ENCODE results near the gene ST8SIA6. TPM values are rescaled to one million over a fixed set of nuclear protein-coding genes. Genes with fewer than 3 reads are reported as not detected.

ST8SIA6 gene
- total and polyA plus RNA-seq, 2 experiments from 2014 or later, result 0.79 TPM; not detected in 1

- no peak overlapping the region for H3K4me3 ChIP-seq
- TF ChIP-seq, protein P1, sequence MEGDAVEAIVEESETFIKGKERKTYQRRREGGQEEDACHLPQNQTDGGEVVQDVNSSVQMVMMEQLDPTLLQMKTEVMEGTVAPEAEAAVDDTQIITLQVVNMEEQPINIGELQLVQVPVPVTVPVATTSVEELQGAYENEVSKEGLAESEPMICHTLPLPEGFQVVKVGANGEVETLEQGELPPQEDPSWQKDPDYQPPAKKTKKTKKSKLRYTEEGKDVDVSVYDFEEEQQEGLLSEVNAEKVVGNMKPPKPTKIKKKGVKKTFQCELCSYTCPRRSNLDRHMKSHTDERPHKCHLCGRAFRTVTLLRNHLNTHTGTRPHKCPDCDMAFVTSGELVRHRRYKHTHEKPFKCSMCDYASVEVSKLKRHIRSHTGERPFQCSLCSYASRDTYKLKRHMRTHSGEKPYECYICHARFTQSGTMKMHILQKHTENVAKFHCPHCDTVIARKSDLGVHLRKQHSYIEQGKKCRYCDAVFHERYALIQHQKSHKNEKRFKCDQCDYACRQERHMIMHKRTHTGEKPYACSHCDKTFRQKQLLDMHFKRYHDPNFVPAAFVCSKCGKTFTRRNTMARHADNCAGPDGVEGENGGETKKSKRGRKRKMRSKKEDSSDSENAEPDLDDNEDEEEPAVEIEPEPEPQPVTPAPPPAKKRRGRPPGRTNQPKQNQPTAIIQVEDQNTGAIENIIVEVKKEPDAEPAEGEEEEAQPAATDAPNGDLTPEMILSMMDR (IDR thresholded peaks at IDR 0.05; ENCODE audit: low read depth, low read length), result no peak
- no peaks in the 10 kb centered on the region for H3K9me3 ChIP-seq (ENCODE audit: low read depth)
- H3K36me3 ChIP-seq, result no peaks in the 10 kb centered on the region
- H3K27me3 ChIP-seq, result peaks cover 52% of the 10 kb centered on the region
- DNase-seq (ENCODE audit: low read depth in 1 of 2, low spot score in 1 of 2), result no peak
- no peak overlapping the region for H3K27ac ChIP-seq
- H3K4me1 ChIP-seq (ENCODE audit: low read depth), result no peaks in the 10 kb centered on the region
Observed at GRCh38 chr10:17456032-17456548, 1.7 kb upstream of the ST8SIA6 start.

DNA sequence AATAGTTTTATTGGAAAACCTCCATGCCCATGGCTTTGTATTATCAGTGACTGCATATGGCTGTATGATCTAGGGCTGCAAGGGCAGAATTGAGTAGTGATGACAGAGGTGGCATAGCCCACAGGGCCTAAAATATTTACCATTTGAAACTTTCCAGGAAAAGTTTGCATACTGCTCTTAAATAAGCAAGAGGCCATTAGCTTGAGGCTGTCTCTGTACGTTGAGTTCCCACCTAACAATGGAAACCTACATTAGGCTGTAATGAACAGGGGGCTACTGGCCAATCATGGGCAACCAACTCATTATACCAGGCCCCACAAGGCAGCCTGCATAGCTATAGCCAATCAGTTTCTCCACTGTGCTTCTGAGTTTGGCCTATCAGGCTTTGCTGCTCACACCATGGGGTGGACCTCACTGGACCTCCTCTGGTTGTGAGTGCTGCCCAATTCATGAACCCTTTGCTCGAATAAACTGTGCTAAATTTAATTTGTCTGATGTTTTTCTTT is 673 bp upstream of the ST8SIA6 start:
- Histone ChIP-seq H3K4me3 (no peak overlapping the region), H3K4me1 (ENCODE audit: low read depth) (no peaks in the 10 kb centered on the region), H3K9me3 (ENCODE audit: low read depth) (no peaks in the 10 kb centered on the region), H3K27me3 (peaks cover 56% of the 10 kb centered on the region), H3K36me3 (no peaks in the 10 kb centered on the region), H3K27ac (no peak overlapping the region)
- no peak for DNase-seq (ENCODE audit: low read depth in 1 of 2, low spot score in 1 of 2)
- TF ChIP-seq, protein P1 (IDR thresholded peaks at IDR 0.05; ENCODE audit: low read depth, low read length), result no peak

DNA sequence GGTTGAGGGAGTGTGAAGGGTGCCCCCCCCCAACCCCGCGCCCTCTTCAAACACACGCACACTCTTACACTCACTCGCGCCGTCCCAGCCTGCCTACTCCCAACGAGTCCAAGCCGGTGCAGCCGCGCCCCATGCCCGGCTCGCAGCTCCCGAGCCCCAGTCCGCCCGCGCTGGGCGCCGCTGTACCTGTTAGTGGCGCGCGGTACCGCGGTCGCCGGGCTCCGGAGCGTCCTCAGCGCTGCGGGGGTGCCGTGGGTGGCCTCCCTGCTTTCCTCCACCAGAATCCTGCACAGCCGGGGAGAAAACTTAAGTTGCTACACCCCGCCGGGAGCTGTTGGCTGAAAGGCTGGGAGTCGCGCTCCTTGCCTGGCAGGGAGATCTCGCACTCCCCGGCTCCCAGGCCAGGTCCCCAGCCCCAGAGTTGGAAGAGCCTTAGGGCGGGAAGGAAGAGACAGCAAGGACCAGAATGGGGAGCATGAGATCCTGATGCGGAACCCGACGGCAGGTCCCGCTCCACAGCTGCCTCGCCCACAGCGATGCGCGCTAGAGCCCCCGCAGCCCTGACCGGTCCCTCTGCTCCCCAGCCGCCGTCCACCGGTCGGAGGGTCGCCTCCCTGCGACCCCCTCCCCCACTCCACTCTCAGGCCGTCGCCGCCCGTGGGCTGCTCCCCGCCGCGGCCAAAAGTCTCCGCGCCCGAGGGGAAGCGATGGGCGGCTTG is 863 bp downstream of the ST8SIA6 start:
- H3K9me3 ChIP-seq (ENCODE audit: low read depth), result no peaks in the 10 kb centered on the region
- H3K27ac ChIP-seq, result no peak overlapping the region
- TF ChIP-seq, protein P1 (IDR thresholded peaks at IDR 0.05; ENCODE audit: low read depth, low read length), result no peak
- peak; percentile 38 to 71 for DNase-seq (ENCODE audit: low read depth in 1 of 2, low spot score in 1 of 2)
- peaks cover 56% of the 10 kb centered on the region for H3K27me3 ChIP-seq
- H3K36me3 ChIP-seq, result no peaks in the 10 kb centered on the region
- no peaks in the 10 kb centered on the region for H3K4me1 ChIP-seq (ENCODE audit: low read depth)
- H3K4me3 ChIP-seq, result peak overlapping the region; percentile 50

- Histone ChIP-seq H3K27me3 (peaks cover 56% of the 10 kb centered on the region), H3K9me3 (ENCODE audit: low read depth) (no peaks in the 10 kb centered on the region), H3K36me3 (no peaks in the 10 kb centered on the region), H3K4me1 (ENCODE audit: low read depth) (no peaks in the 10 kb centered on the region), H3K4me3 (peak overlapping the region; percentile 50), H3K27ac (no peak overlapping the region)
- no peak for DNase-seq (ENCODE audit: low read depth in 1 of 2, low spot score in 1 of 2)
- TF ChIP-seq, protein P1 (IDR thresholded peaks at IDR 0.05; ENCODE audit: low read depth, low read length), result no peak
Observed at GRCh38 chr10:17453035-17453372, 1.4 kb downstream of the ST8SIA6 start.

DNA sequence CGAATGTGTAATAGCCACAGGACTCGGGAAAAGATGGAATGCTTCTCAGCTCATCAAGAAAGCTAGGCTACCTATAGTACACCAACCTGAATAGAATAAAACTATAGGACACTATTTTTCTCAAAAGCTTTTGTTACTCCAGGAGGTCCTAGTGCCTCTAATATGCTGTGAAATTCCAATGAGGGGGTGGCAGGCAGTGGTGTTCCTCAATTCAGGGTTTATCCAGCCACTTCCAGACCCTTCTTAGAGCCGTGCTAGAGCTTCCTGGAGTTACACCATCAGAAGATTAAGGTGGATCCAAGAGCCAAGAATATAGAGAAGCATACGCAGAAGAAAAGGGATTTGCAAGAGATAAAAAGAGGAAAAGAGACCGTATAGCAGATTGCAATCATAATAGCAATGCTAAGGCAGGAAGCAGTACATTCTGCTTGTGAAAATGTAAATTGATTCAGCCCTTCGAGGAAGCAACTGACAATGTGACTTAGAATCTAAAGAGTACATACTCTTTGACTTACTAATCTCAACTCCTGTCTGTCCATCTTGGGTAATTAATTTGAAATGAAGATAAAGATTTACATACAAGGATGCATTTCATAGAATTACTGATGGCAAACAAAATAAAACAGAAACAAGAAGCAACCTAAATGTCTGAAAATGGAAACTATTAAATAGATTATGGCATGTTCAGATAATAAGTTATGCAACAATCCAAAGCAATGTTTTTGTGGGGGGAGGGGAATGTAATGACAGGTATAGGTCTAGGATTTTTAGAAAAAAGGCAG is 2.1 kb downstream of the ST8SIA6 start:
- no peak overlapping the region for H3K4me3 ChIP-seq
- no peaks in the 10 kb centered on the region for H3K9me3 ChIP-seq (ENCODE audit: low read depth)

More for the DNA sequence above, 2.1 kb downstream of the ST8SIA6 start:
- DNase-seq (ENCODE audit: low read depth in 1 of 2, low spot score in 1 of 2), result no peak
- H3K27ac ChIP-seq, result no peak overlapping the region
- TF ChIP-seq, protein P1 (IDR thresholded peaks at IDR 0.05; ENCODE audit: low read depth, low read length), result no peak
- H3K27me3 ChIP-seq, result peaks cover 56% of the 10 kb centered on the region
- no peaks in the 10 kb centered on the region for H3K36me3 ChIP-seq
- no peaks in the 10 kb centered on the region for H3K4me1 ChIP-seq (ENCODE audit: low read depth)
